Measurements from ENCODE around the gene KPNB1. TPM values are rescaled to one million over a fixed set of nuclear protein-coding genes. Genes with fewer than 3 reads are reported as not detected.

The KPNB1 gene
- total and polyA plus RNA-seq, 2 of the 8 experiments (the other 6 are each of a cell fraction or from before 2014, with no cell fraction given), result 171 to 625 TPM

- TF ChIP-seq RFX5 (IDR thresholded peaks at IDR 0.05; ENCODE audit: borderline replicate concordance, low read depth, low read length), result no peak
- TF ChIP-seq ASH2L (IDR thresholded peaks at IDR 0.05; ENCODE audit: low read length), result no peak
- no peak for TF ChIP-seq CTBP2 (IDR thresholded peaks at IDR 0.05; ENCODE audit: borderline replicate concordance, insufficient read depth, insufficient read length, low read length)
- TF ChIP-seq TBP (IDR thresholded peaks at IDR 0.05; ENCODE audit: low read depth, low read length), result no peak
- no peak for TF ChIP-seq GTF2F1 (IDR thresholded peaks at IDR 0.05; ENCODE audit: borderline replicate concordance, low read depth, low read length)
- TF ChIP-seq CBX8 (IDR thresholded peaks at IDR 0.05; ENCODE audit: borderline replicate concordance, low read depth, low read length), result no peak
- TF ChIP-seq POLR2AphosphoS5 (IDR thresholded peaks at IDR 0.05; ENCODE audit: low read depth, low read length), result no peak
- no peak for TF ChIP-seq EZH2 (IDR thresholded peaks at IDR 0.05; ENCODE audit: low read depth, low read length, severe bottlenecking)
Measured at GRCh38 chr17:47704736-47705135, 55.0 kb downstream of the KPNB1 start (continued).
